BJ (cell line): ENCODE results near the gene UAP1L1. TPM values are rescaled to one million over a fixed set of nuclear protein-coding genes. Genes with fewer than 3 reads are reported as not detected.
"Not testable (repeated sequence)": the region's sequence is repeated elsewhere in the genome, so short reads cannot be mapped to it uniquely, and the experiment has no call there.

Experiments used
- CTCF ChIA-PET: fragments of 350-600 bp; formaldehyde crosslinking; extraction: SDS; loops from one replicate; lab custom pipeline; 2021; ENCODE audit warnings: antibody characterized with exemption, inconsistent platforms; lab: Yijun Ruan, JAX
- POLR2A ChIA-PET: fragments of 300-600 bp; sonication (Branson Sonifier 250); formaldehyde crosslinking; extraction: SDS; loops from one replicate; lab custom pipeline; 2021; ENCODE audit warnings: antibody characterized with exemption; lab: Charles Lee
- DNase-seq: peaks from one replicate; pipeline ENCODE4 v3.0.0-alpha.2; 2011; ENCODE audit warnings: low read depth
- H3K27me3 ChIP-seq: 2 replicates; pipeline ENCODE4 v1.6.0; 2011; ENCODE audit warnings: low read length; ENCODE audit not compliant: control insufficient read depth, insufficient read depth
- H3K36me3 ChIP-seq: 2 replicates; pipeline ENCODE4 v1.5.1; 2011; ENCODE audit warnings: low read length; ENCODE audit not compliant: control insufficient read depth, insufficient read depth
- H3K4me3 ChIP-seq: 2 replicates; pipeline ENCODE4 v1.5.1; 2011; ENCODE audit warnings: low read depth, mild to moderate bottlenecking, control low read depth, low read length
- CTCF ChIP-seq: IDR thresholded peaks from 2 replicates; pipeline ENCODE4 v1.5.1; 2011; ENCODE audit warnings: low read depth, mild to moderate bottlenecking, control low read depth, inconsistent platforms, low read length, moderate library complexity; ENCODE audit not compliant: insufficient read depth
- polyA plus RNA-seq: library from polyadenylated mRNA; depleted of rRNA; stranded (reverse); fragments of >200 nt; gene quantifications from 2 replicates; pipeline ENCODE4 v1.2.3, GENCODE V29; 2011

UAP1L1 gene
- polyA plus RNA-seq, 1 experiment = 5.6 TPM

GRCh38 chr9:137062384-137062783, 14.9 kb upstream of the UAP1L1 start:
- POLR2A ChIA-PET = no interaction called here

GRCh38 chr9:137062798-137063197, 14.5 kb upstream of the UAP1L1 start:
- CTCF ChIA-PET = interaction anchor here (0.8 to 9.4 kb wide), 4 partner anchors 15 to 33 kb away, joined by 4 to 153 read pairs (median 14); partner anchors contain the start of genes ABCA2 and NPDC1
- H3K4me3 ChIP-seq, H3K36me3 ChIP-seq, DNase-seq, POLR2A ChIA-PET, H3K27me3 ChIP-seq: not testable (repeated sequence)

More at GRCh38 chr9:137062384-137062783, 14.9 kb upstream of the UAP1L1 start:
- no peak for TF ChIP-seq CTCF
- H3K4me3 ChIP-seq = no peak overlapping the region
- CTCF ChIA-PET = interaction anchor here (0.8 to 9.4 kb wide), 3 partner anchors 14 to 33 kb away, joined by 4 to 153 read pairs (median 20); partner anchors contain the start of genes ABCA2 and NPDC1
- no peaks in the 10 kb centered on the region for H3K36me3 ChIP-seq
- DNase-seq = no peak
- no peaks in the 10 kb centered on the region for H3K27me3 ChIP-seq

- POLR2A ChIA-PET = no interaction called here
- H3K36me3 ChIP-seq = no peaks in the 10 kb centered on the region
- no peak for TF ChIP-seq CTCF
- CTCF ChIA-PET = interaction anchor here (0.6 to 9.4 kb wide), 28 partner anchors 10 to 335 kb away, joined by 3 to 153 read pairs (median 4); partner anchors contain the start of genes ABCA2, ENTPD2, FUT7 and MAN1B1
- H3K27me3 ChIP-seq = no peaks in the 10 kb centered on the region
- no peak overlapping the region for H3K4me3 ChIP-seq
- DNase-seq = no peak
Observed at GRCh38 chr9:137063311-137064026, 13.8 kb upstream of the UAP1L1 start.

- Histone ChIP-seq H3K36me3 (no peaks in the 10 kb centered on the region), H3K4me3 (no peak overlapping the region), H3K27me3 (no peaks in the 10 kb centered on the region)
- ChIA-PET POLR2A (interaction anchor here (0.7 kb wide), 1 partner anchor 342 kb away, joined by 4 read pairs; no protein-coding TSS in a partner anchor), CTCF (interaction anchor here (0.6 to 9.4 kb wide), 30 partner anchors 9 to 336 kb away, joined by 3 to 153 read pairs (median 4); partner anchors contain the start of genes ABCA2, ENTPD2, FUT7 and MAN1B1)
- DNase-seq = no peak
- peak; percentile 96 for TF ChIP-seq CTCF
Observed at GRCh38 chr9:137064027-137064879, 13.1 kb upstream of the UAP1L1 start.

GRCh38 chr9:137064880-137065164, 12.5 kb upstream of the UAP1L1 start:
- DNase-seq = no peak
- CTCF ChIA-PET = interaction anchor here (0.6 to 9.4 kb wide), 15 partner anchors 11 to 336 kb away, joined by 3 to 153 read pairs (median 7); partner anchors contain the start of genes ABCA2, ENTPD2, FUT7 and NPDC1

More at GRCh38 chr9:137064880-137065164, 12.5 kb upstream of the UAP1L1 start:
- H3K27me3 ChIP-seq = no peaks in the 10 kb centered on the region
- POLR2A ChIA-PET = no interaction called here
- no peak overlapping the region for H3K4me3 ChIP-seq
- no peak for TF ChIP-seq CTCF
- H3K36me3 ChIP-seq = no peaks in the 10 kb centered on the region
